Measurements from ENCODE around the gene RFC1.

GRCh38 chr4:39326468-39326977 lies 39.6 kb downstream of the RFC1 start:
- no peak for TF ChIP-seq POLR2A (IDR thresholded peaks at IDR 0.05)
- no peak for TF ChIP-seq CTCF (IDR thresholded peaks at IDR 0.05)

Data from ovary (tissue), 3 donors.